HUES64 (cell line): Measurements from ENCODE around the gene ZFP3.
"Not testable (repeated sequence)": the region's sequence is repeated elsewhere in the genome, so short reads cannot be mapped to it uniquely, and the experiment has no call there.

Experiments
- H3K27ac ChIP-seq: 2 replicates; pipeline ENCODE4 v1.7.0; 2013; ENCODE audit warnings: low read depth, low read length, inconsistent platforms
- H3K27me3 ChIP-seq: 2 replicates; pipeline ENCODE4 v1.6.1; 2013; ENCODE audit warnings: mild to moderate bottlenecking, low read length; ENCODE audit not compliant: insufficient read depth
- H3K36me3 ChIP-seq: 2 replicates; pipeline ENCODE4 v1.6.1; 2013; ENCODE audit warnings: mild to moderate bottlenecking, low read length; ENCODE audit not compliant: insufficient read depth
- H3K4me1 ChIP-seq: 2 replicates; pipeline ENCODE4 v1.6.1; 2013; ENCODE audit warnings: mild to moderate bottlenecking, low read length, moderate library complexity; ENCODE audit not compliant: insufficient read depth
- H3K4me3 ChIP-seq: 2 replicates; pipeline ENCODE4 v1.5.1; 2013; ENCODE audit warnings: mild to moderate bottlenecking, low read length, moderate library complexity
- H3K9ac ChIP-seq: 2 replicates; pipeline ENCODE4 v1.6.1; 2013; ENCODE audit warnings: mild to moderate bottlenecking, low read depth, low read length
- H3K9me3 ChIP-seq: 2 replicates; pipeline ENCODE4 v1.6.1; 2013; ENCODE audit warnings: low read depth, low read length; ENCODE audit not compliant: insufficient read depth
- WGBS: fragments of 150-250, 120-280 bp; methylation state at CpG from one replicate; pipeline ENCODE4 v1.1.7; 2013; ENCODE audit warnings: missing lambda C conversion rate; 5-methylcytosine and 5-hydroxymethylcytosine counted together

Gene ZFP3

DNA sequence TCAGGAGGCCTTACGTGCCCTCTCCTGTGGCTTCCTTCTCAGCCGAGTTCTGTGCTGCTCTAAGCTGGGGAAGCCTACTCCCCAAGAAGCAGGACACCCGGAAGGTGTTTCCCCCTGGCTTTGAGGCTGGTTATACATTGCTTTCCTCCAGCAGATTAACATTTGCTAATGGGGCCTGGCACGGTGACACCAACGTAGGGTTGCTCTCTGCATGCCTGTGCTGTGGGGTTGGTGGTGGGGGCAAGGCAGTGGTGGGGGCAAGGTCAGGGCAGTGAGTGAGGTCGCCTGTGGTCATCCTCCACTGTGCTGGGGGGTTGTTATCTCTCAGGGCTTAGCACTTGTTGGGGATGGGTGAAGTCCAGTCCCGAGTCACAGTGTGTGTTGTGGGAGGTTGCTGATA, 41.8 kb downstream of the ZFP3 start:
- WGBS, result 87% methylated on average over 7 of the region's 7 CpGs

GRCh38 chr17:5120436-5121185, 42.3 kb downstream of the ZFP3 start:
- 90% methylated on average over 6 of the region's 6 CpGs for WGBS
- H3K27me3 ChIP-seq, result peaks cover 22% of the 10 kb centered on the region
- H3K4me1 ChIP-seq, H3K36me3 ChIP-seq, H3K9ac ChIP-seq, H3K27ac ChIP-seq, H3K4me3 ChIP-seq, H3K9me3 ChIP-seq: not testable (repeated sequence)

More for the DNA sequence above, 41.8 kb downstream of the ZFP3 start:
- H3K36me3 ChIP-seq, result no peaks in the 10 kb centered on the region
- 0 out of 2 replicates have a peak, but pooled peaks cover 4% of the 10 kb centered on the region for H3K9me3 ChIP-seq
- no peak overlapping the region for H3K4me3 ChIP-seq
- no peak overlapping the region for H3K9ac ChIP-seq
- H3K27ac ChIP-seq, result no peak overlapping the region
- peaks cover 22% of the 10 kb centered on the region for H3K27me3 ChIP-seq
- no peaks in the 10 kb centered on the region for H3K4me1 ChIP-seq

DNA sequence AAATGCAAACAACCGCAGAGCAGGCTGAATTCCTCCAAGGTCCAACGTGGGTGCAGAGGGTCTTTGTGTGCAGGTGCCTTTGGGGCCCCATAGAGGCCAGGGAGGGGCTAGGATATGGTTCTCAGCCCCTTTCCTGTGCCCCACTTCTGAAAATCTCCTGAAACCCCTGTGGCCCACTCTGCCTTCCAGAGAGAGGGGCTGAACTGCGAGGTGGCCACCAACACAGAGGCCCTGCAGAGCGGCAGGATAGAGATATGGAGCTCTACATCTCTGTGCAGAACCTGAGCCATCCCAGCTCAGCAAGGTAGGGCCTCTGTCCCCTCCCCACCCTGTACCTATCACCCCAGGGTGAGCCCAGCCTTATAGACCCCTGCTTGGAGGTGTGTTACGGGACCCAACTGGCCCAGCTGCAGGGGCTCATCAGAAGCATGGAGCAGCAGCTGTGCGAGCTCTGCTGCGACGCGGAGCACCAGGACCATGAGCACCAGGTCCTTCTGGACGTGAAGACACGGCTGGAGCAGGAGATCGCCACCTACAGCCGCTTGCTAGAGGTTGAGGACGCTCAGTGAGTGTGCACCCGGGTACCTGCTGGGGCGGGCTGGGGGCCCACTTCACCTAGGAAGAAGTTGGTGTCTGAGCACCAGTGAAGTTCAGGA, 43.0 kb downstream of the ZFP3 start:
- Histone ChIP-seq H3K4me3 (no peak overlapping the region), H3K9me3 (0 out of 2 replicates have a peak, but pooled peaks cover 4% of the 10 kb centered on the region), H3K4me1 (no peaks in the 10 kb centered on the region), H3K27me3 (peaks cover 22% of the 10 kb centered on the region), H3K9ac (no peak overlapping the region), H3K36me3 (no peaks in the 10 kb centered on the region), H3K27ac (no peak overlapping the region)
- 90% methylated on average over 16 of the region's 16 CpGs for WGBS

GRCh38 chr17:5122056-5122455, 43.8 kb downstream of the ZFP3 start:
- not testable (repeated sequence) for H3K4me1 ChIP-seq, H3K9ac ChIP-seq, H3K27ac ChIP-seq, H3K36me3 ChIP-seq, H3K9me3 ChIP-seq
- H3K27me3 ChIP-seq, result peaks cover 22% of the 10 kb centered on the region
- H3K4me3 ChIP-seq, result peak overlapping the region; percentile 77
- 74% methylated on average over 7 of the region's 7 CpGs for WGBS

GRCh38 chr17:5122586-5123342, 44.5 kb downstream of the ZFP3 start:
- H3K9me3 ChIP-seq, result 0 out of 2 replicates have a peak, but pooled peaks cover 4% of the 10 kb centered on the region
- no peaks in the 10 kb centered on the region for H3K36me3 ChIP-seq
- WGBS, result 4% methylated on average over 75 of the region's 75 CpGs
- H3K27me3 ChIP-seq, result peaks cover 22% of the 10 kb centered on the region
- H3K27ac ChIP-seq, result no peak overlapping the region
- H3K4me1 ChIP-seq, result no peaks in the 10 kb centered on the region
- peak overlapping the region; percentile 77 for H3K4me3 ChIP-seq
- H3K9ac ChIP-seq, result peak overlapping the region; percentile 65

DNA sequence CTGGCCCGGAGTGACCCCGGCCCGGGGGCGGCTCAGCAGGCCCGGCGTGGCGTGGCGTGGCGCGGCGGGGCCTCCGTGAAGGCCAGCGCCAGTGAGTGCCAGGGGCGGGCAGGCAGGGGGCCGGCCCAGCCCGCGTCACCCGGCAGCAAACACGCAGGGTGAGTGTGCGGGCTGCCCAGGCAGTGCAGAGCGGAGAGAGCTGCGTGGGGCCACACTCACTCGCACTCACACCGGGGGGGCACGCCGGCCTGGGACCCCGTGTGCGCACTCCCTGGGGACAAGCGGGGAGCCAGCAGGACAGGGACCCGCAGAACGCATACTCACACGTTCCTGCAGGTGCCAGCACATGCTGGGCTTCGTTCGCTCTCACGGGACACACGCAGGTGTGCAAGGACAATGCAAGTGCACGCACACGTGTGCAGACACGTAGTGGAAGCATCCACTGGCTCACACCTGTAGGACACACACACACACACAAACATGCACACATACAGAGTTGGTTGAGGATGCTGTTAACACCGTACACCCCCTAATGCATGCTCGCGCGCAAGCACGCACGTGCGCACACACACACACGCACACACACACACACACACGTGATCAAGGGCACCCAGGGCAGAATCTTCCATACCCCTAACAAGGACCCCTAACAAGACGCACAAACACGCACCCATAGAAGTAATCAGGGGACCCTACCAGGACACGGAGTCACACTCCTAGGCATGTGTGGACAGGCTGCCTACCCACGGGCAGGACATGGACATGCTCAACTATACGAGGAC, 45.3 kb downstream of the ZFP3 start:
- Histone ChIP-seq H3K4me3 (peak overlapping the region; percentile 77), H3K27me3 (peaks cover 22% of the 10 kb centered on the region), H3K9me3 (0 out of 2 replicates have a peak, but pooled peaks cover under 1% of the 10 kb centered on the region), H3K27ac (no peak overlapping the region), H3K4me1 (no peaks in the 10 kb centered on the region), H3K36me3 (no peaks in the 10 kb centered on the region), H3K9ac (no peak overlapping the region; the same call in 1 of the 2 replicates)
- 77% methylated on average over 53 of the region's 53 CpGs for WGBS

DNA sequence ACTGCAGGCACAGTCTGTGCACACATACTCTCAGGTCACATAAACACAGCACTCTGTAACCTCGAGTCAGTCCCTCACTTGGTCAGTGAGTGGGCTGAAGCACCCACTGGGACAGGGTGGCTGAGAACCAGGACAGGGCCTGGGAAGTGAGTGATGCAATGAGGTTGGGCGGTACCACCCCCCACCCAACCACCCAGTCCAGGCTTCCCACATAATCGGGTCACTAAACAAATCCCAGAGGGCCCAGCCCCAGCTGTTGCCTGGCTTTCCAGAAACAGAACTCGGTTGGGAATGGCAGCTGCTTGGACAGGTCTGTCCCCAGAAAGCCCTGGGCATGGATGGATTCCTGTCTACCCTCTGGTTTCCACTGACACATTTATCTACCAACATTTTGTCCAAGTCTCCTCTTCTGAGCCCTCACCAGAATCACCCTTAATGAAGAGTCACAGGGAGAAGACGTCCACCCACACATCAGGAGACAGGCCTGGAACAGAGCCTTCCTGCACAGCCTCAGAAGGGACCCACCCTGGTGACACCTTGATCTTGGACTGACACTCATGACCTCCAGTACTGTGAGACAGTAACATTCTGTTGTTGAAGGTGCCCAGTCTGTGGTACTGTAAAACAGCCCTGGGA, 46.0 kb downstream of the ZFP3 start:
- not testable (repeated sequence) for H3K27ac ChIP-seq, H3K9me3 ChIP-seq, H3K4me3 ChIP-seq, H3K4me1 ChIP-seq, H3K9ac ChIP-seq, H3K36me3 ChIP-seq
- 84% methylated on average over 5 of the region's 5 CpGs for WGBS
- H3K27me3 ChIP-seq, result peaks cover 22% of the 10 kb centered on the region

DNA sequence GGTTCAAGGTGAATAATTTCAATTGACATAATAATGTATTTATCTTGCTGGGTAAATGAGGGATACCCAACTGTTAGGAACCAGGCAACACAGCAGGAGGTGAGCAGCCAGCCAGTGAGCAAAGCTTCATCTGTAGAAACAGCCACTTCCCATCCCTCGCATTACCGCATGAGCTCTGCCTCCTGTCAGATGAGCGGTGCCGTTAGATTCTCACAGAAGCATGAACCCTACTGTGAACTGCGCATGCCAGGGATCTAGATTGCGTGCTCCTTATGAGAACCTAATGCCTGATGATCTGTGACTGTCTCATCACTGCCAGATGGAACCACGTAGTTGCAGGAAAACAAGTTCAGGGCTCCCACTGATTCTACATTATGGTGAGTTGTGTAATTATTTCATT, 46.6 kb downstream of the ZFP3 start:
- H3K27me3 ChIP-seq, result peaks cover 22% of the 10 kb centered on the region
- H3K4me1 ChIP-seq, H3K27ac ChIP-seq, H3K4me3 ChIP-seq, H3K36me3 ChIP-seq, H3K9me3 ChIP-seq, H3K9ac ChIP-seq: not testable (repeated sequence)
- WGBS, result 82% methylated on average over 7 of the region's 7 CpGs

GRCh38 chr17:5126719-5127488, 48.6 kb downstream of the ZFP3 start:
- Histone ChIP-seq H3K36me3 (no peaks in the 10 kb centered on the region), H3K9me3 (no peaks in the 10 kb centered on the region), H3K27ac (no peak overlapping the region), H3K9ac (no peak overlapping the region), H3K4me1 (no peaks in the 10 kb centered on the region), H3K27me3 (peaks cover 19% of the 10 kb centered on the region), H3K4me3 (no peak overlapping the region)
- 81% methylated on average over 15 of the region's 17 CpGs for WGBS

DNA sequence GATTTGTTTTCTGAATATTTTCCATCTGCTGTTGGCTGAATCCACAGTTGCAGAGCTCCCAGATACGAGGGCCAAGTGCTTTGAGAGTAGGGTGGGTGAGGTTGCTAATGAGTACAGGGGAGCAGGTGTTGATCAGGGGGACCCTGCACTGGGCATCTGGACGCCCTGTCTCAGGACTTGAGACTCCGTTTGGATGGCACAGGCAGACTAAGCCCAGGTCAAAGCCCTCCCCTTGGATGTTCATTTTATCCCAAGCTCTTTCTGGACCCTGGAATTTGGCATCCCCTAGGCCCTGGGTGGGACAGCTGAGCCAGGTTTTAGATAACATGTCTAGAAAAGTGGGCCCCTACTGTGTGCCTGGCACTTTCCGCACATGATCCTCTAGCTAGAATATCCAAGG, 49.6 kb downstream of the ZFP3 start:
- H3K36me3 ChIP-seq, result no peaks in the 10 kb centered on the region
- no peak overlapping the region for H3K4me3 ChIP-seq
- 93% methylated on average over 4 of the region's 4 CpGs for WGBS
- no peak overlapping the region for H3K27ac ChIP-seq
- no peak overlapping the region for H3K9ac ChIP-seq
- peaks cover 9% of the 10 kb centered on the region for H3K27me3 ChIP-seq
- no peaks in the 10 kb centered on the region for H3K9me3 ChIP-seq
- H3K4me1 ChIP-seq, result no peaks in the 10 kb centered on the region
